ENCODE data around the gene PKP4.

The PKP4 gene

GRCh38 chr2:158544998-158545397 lies 88.2 kb downstream of the PKP4 start:
- DNase-seq (ENCODE audit: low read depth in 2 of 2) = no peak

- DNase-seq (ENCODE audit: low read depth in 2 of 2) = no peak
These were observed 89.8 kb downstream of the PKP4 start for GRCh38 chr2:158546412-158547144.

GRCh38 chr2:158553257-158553656 lies 96.5 kb downstream of the PKP4 start:
- no peak for DNase-seq (ENCODE audit: low read depth in 2 of 2)

GRCh38 chr2:158554996-158555395 lies 98.2 kb downstream of the PKP4 start:
- no peak for DNase-seq (ENCODE audit: low read depth in 2 of 2)

GRCh38 chr2:158556124-158556523 lies 99.4 kb downstream of the PKP4 start:
- DNase-seq (ENCODE audit: low read depth in 2 of 2) = no peak

GRCh38 chr2:158557752-158558151 lies 101.0 kb downstream of the PKP4 start:
- no peak for DNase-seq (ENCODE audit: low read depth in 2 of 2)

GRCh38 chr2:158559252-158559651 lies 102.5 kb downstream of the PKP4 start:
- no peak for DNase-seq (ENCODE audit: low read depth in 2 of 2)

GRCh38 chr2:158560259-158560658 lies 103.5 kb downstream of the PKP4 start:
- DNase-seq (ENCODE audit: low read depth in 2 of 2) = no peak

GRCh38 chr2:158561054-158561453 lies 104.3 kb downstream of the PKP4 start:
- no peak for DNase-seq (ENCODE audit: low read depth in 2 of 2)

GRCh38 chr2:158567208-158567607 lies 110.5 kb downstream of the PKP4 start:
- DNase-seq (ENCODE audit: low read depth in 2 of 2) = no peak

GRCh38 chr2:158569284-158569683 lies 112.5 kb downstream of the PKP4 start:
- no peak for DNase-seq (ENCODE audit: low read depth in 2 of 2)

GRCh38 chr2:158570869-158571268 lies 114.1 kb downstream of the PKP4 start:
- no peak for DNase-seq (ENCODE audit: low read depth in 2 of 2)

GRCh38 chr2:158573739-158574138 lies 117.0 kb downstream of the PKP4 start:
- no peak for DNase-seq (ENCODE audit: low read depth in 2 of 2)

GRCh38 chr2:158575051-158575635 lies 118.4 kb downstream of the PKP4 start:
- DNase-seq (ENCODE audit: low read depth in 2 of 2) = no peak

- DNase-seq (ENCODE audit: low read depth in 2 of 2) = no peak
These were observed 120.4 kb downstream of the PKP4 start for GRCh38 chr2:158577141-158577540.

GRCh38 chr2:158578703-158579330 lies 122.1 kb downstream of the PKP4 start:
- DNase-seq (ENCODE audit: low read depth in 2 of 2) = no peak

- DNase-seq (ENCODE audit: low read depth in 2 of 2) = no peak
These were observed 123.2 kb downstream of the PKP4 start for GRCh38 chr2:158579928-158580327.

GRCh38 chr2:158580760-158581159 lies 124.0 kb downstream of the PKP4 start:
- no peak for DNase-seq (ENCODE audit: low read depth in 2 of 2)

- no peak for DNase-seq (ENCODE audit: low read depth in 2 of 2)
These were observed 125.9 kb downstream of the PKP4 start for GRCh38 chr2:158582670-158583069.

- no peak for DNase-seq (ENCODE audit: low read depth in 2 of 2)
These were observed 127.2 kb downstream of the PKP4 start for GRCh38 chr2:158583923-158584322.

- no peak for DNase-seq (ENCODE audit: low read depth in 2 of 2)
These were observed 129.7 kb downstream of the PKP4 start for GRCh38 chr2:158586491-158586890.

- no peak for DNase-seq (ENCODE audit: low read depth in 2 of 2)
These were observed 132.6 kb downstream of the PKP4 start for GRCh38 chr2:158589303-158589702.

- no peak for DNase-seq (ENCODE audit: low read depth in 2 of 2)
These were observed 142.2 kb downstream of the PKP4 start for GRCh38 chr2:158598862-158599517.
